Fibroblast of lung (primary cell): ENCODE measurements around the gene PPM1H. TPM values are rescaled to one million over a fixed set of nuclear protein-coding genes. Genes with fewer than 3 reads are reported as not detected.

ENCODE experiments used
- DNase-seq, 2 donors: peaks; one replicate each; pipeline versions ENCODE4 v3.0.0 to v3.0.0-alpha.2; 2010; ENCODE audit warnings: low read depth in 2 of 2
- H2AFZ ChIP-seq: 2 replicates; pipeline ENCODE4 v1.5.1; 2012; ENCODE audit warnings: low read length, control low read depth, inconsistent platforms
- H3K27ac ChIP-seq: 2 replicates; pipeline ENCODE4 v1.5.1; 2011; ENCODE audit warnings: low read length, control low read depth; ENCODE audit not compliant: insufficient read depth
- H3K27me3 ChIP-seq: 2 replicates; pipeline ENCODE4 v1.5.1; 2011; ENCODE audit warnings: mild to moderate bottlenecking, low read length; ENCODE audit not compliant: control insufficient read depth, insufficient read depth
- H3K36me3 ChIP-seq: 2 replicates; pipeline ENCODE4 v1.5.1; 2011; ENCODE audit warnings: low read length; ENCODE audit not compliant: control insufficient read depth, insufficient read depth
- H3K4me1 ChIP-seq: 2 replicates; pipeline ENCODE4 v1.5.1; 2011; ENCODE audit warnings: low read length; ENCODE audit not compliant: control insufficient read depth, insufficient read depth; ENCODE audit errors: extremely low read depth
- H3K4me2 ChIP-seq: 2 replicates; pipeline ENCODE4 v1.5.1; 2011; ENCODE audit warnings: low read length, control low read depth; ENCODE audit not compliant: insufficient read depth; ENCODE audit errors: extremely low read depth
- H3K4me3 ChIP-seq, 4 experiments: fragments of 200-600 bp in 1 of 4; sonication (generic) in 1 of 4; replicated peaks in 1 of 4; 2 replicates each; pipeline ENCODE4 v1.5.1; 2011 to 2016; ENCODE audit warnings: low read length in 4 of 4, low read depth in 3 of 4, mild to moderate bottlenecking in 3 of 4, control low read depth in 2 of 4, inconsistent platforms in 1 of 4, mixed read lengths in 1 of 4; ENCODE audit not compliant: insufficient read depth in 1 of 4; ENCODE audit errors: control extremely low read depth in 1 of 4
- H3K79me2 ChIP-seq: 2 replicates; pipeline ENCODE4 v1.5.1; 2012; ENCODE audit warnings: mild to moderate bottlenecking, low read length, inconsistent platforms; ENCODE audit not compliant: control insufficient read depth, insufficient read depth
- H3K9ac ChIP-seq: 2 replicates; pipeline ENCODE4 v1.5.1; 2011; ENCODE audit warnings: mild to moderate bottlenecking, low read length, control low read depth; ENCODE audit not compliant: insufficient read depth
- H3K9me3 ChIP-seq: 2 replicates; pipeline ENCODE4 v1.5.1; 2012; ENCODE audit warnings: low read depth, low read length; ENCODE audit not compliant: control insufficient read depth, insufficient read depth
- H4K20me1 ChIP-seq: 2 replicates; pipeline ENCODE4 v1.5.1; 2011; ENCODE audit warnings: low read length; ENCODE audit not compliant: control insufficient read depth, insufficient read depth; ENCODE audit errors: extremely low read depth
- CTCF ChIP-seq, 2 donors: IDR thresholded peaks in 1 of 2; conservative IDR thresholded peaks in 1 of 2; 1 replicate in 1 of 2; 2 replicates in 1 of 2; pipeline ENCODE4 v1.5.1; 2011 to 2012; ENCODE audit warnings: low read length in 2 of 2, control low read depth in 1 of 2, inconsistent platforms in 1 of 2, low read depth in 1 of 2, mild to moderate bottlenecking in 1 of 2
- EZH2 ChIP-seq: IDR thresholded peaks from 2 replicates; pipeline ENCODE4 v1.5.1; 2012; ENCODE audit warnings: low read length, control low read depth, mild to moderate bottlenecking; ENCODE audit errors: missing control alignments
- polyA plus RNA-seq, 2 donors: library from polyadenylated mRNA; depleted of rRNA in 1 of 2; stranded (reverse) in 1 of 2; unstranded in 1 of 2; fragments of >200 nt; gene quantifications; 2 replicates each; pipeline ENCODE4 v1.2.1, GENCODE V29; 2011 to 2012; ENCODE audit warnings: missing spikeins in 1 of 2
- total RNA-seq: library from RNA; depleted of rRNA; stranded (reverse); fragments of >200 nt; gene quantifications from 2 replicates; pipeline ENCODE4 v1.2.1, GENCODE V29; 2014

Gene PPM1H
- total and polyA plus RNA-seq, 2 donors (not counting 1 experiment from before 2014, with no cell fraction given) = 0.57 to 3.1 TPM

- no peaks in the 10 kb centered on the region for H3K79me2 ChIP-seq
- TF ChIP-seq CTCF (conservative IDR thresholded peaks at IDR 0.05 in 1 of 2, IDR thresholded peaks at IDR 0.05 in 1 of 2; ENCODE audit: low read depth in 1 of 2, low read length in 2 of 2) = no peak
- TF ChIP-seq EZH2 = no peak
Observed at GRCh38 chr12:62878211-62878610, 56.7 kb downstream of the PPM1H start.

GRCh38 chr12:62876938-62877548 is 57.9 kb downstream of the PPM1H start:
- Histone ChIP-seq H3K4me3 (no peak overlapping the region), H3K4me1 (no peaks in the 10 kb centered on the region), H3K79me2 (no peaks in the 10 kb centered on the region), H2AFZ (no peak overlapping the region), H3K9ac (no peak overlapping the region), H3K9me3 (no peaks in the 10 kb centered on the region), H3K27ac (no peak overlapping the region), H3K4me2 (no peak overlapping the region), H3K27me3 (peaks cover 3% of the 10 kb centered on the region), H4K20me1 (no peaks in the 10 kb centered on the region), H3K36me3 (no peaks in the 10 kb centered on the region)
- TF ChIP-seq CTCF (conservative IDR thresholded peaks at IDR 0.05 in 1 of 2, IDR thresholded peaks at IDR 0.05 in 1 of 2; ENCODE audit: low read depth in 1 of 2, low read length in 2 of 2) = no peak
- no peak for TF ChIP-seq EZH2
- no peak for DNase-seq

More at GRCh38 chr12:62878211-62878610, 56.7 kb downstream of the PPM1H start:
- Histone ChIP-seq H3K27me3 (peaks cover 3% of the 10 kb centered on the region), H3K4me2 (no peak overlapping the region), H3K4me3 (no peak overlapping the region), H3K36me3 (no peaks in the 10 kb centered on the region), H3K27ac (no peak overlapping the region), H3K9me3 (no peaks in the 10 kb centered on the region), H2AFZ (no peak overlapping the region), H3K4me1 (no peaks in the 10 kb centered on the region), H3K9ac (no peak overlapping the region), H4K20me1 (no peaks in the 10 kb centered on the region)
- no peak for DNase-seq

GRCh38 chr12:62873826-62874448 is 61.0 kb downstream of the PPM1H start:
- Histone ChIP-seq H3K36me3 (no peaks in the 10 kb centered on the region), H3K27me3 (no peaks in the 10 kb centered on the region), H3K27ac (no peak overlapping the region), H4K20me1 (no peaks in the 10 kb centered on the region), H3K9ac (no peak overlapping the region), H3K9me3 (no peaks in the 10 kb centered on the region), H3K4me3 (no peak overlapping the region), H2AFZ (no peak overlapping the region), H3K79me2 (no peaks in the 10 kb centered on the region), H3K4me2 (no peak overlapping the region), H3K4me1 (no peaks in the 10 kb centered on the region)
- DNase-seq = no peak
- TF ChIP-seq CTCF (conservative IDR thresholded peaks at IDR 0.05 in 1 of 2, IDR thresholded peaks at IDR 0.05 in 1 of 2; ENCODE audit: low read depth in 1 of 2, low read length in 2 of 2) (no peak), EZH2 (no peak)
